Testis (tissue), 2 donors: ENCODE measurements around the gene SLC6A19.

ENCODE experiments used
- POLR2A ChIP-seq: fragments of 450-650 bp; IDR thresholded peaks from one replicate; pipeline ENCODE4 v1.6.1; 2017; ENCODE audit warnings: antibody characterized with exemption, mild to moderate bottlenecking, moderate library complexity
- TF ChIP-seq, protein P1 (sequence below), 3 experiments: fragments of 450-650 bp in 2 of 3; fragments of 200-600 bp in 1 of 3; sonication (generic) in 1 of 3; IDR thresholded peaks; one replicate each; pipeline ENCODE4 v1.5.1; 2016 to 2019; ENCODE audit warnings: antibody characterized with exemption in 3 of 3, mild to moderate bottlenecking in 2 of 3, moderate library complexity in 1 of 3

DNA sequence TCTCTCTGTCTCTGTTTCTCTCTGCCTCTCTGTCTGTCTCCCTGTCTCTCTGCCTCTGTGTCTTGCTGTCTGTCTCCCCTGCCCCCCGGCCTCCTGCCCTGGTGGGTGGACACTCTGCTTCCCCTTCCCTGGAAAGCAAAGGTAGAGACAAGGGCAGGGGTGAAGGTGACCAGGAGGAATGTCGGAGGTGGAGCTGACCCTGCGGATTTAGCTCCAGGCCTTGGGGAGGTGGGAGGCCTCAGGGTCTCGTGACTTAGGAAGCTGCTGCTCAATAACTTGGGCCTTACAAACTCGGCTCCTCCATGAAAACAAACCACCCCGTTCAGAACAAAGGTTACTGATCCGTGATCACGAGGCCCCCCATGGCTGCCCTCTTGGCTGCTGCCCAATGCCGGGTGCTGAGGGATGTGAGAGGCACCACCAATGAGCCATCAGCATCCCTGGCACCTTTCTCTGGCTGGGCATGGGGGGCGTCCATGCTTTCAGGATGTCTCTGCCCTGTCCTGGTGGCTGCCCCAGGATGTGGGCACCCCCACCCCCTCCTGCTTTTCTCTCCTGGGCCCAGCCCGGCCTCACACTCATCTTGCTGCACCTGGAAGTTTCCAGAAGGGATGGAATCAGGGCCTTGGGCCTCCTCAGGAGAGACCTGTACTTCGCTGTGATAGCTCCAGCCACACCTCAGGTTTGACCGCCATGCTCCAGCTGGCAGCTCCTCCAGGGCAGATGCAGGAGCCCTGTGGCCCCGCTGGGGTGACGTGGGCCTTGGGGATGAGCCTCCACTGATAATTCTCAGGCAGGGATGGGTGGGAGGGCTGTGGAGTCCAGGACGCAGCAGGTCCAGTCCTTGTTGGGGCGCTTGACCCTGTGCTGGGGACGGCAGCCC lies 14.8 kb upstream of the SLC6A19 start:
- TF ChIP-seq, protein P1, sequence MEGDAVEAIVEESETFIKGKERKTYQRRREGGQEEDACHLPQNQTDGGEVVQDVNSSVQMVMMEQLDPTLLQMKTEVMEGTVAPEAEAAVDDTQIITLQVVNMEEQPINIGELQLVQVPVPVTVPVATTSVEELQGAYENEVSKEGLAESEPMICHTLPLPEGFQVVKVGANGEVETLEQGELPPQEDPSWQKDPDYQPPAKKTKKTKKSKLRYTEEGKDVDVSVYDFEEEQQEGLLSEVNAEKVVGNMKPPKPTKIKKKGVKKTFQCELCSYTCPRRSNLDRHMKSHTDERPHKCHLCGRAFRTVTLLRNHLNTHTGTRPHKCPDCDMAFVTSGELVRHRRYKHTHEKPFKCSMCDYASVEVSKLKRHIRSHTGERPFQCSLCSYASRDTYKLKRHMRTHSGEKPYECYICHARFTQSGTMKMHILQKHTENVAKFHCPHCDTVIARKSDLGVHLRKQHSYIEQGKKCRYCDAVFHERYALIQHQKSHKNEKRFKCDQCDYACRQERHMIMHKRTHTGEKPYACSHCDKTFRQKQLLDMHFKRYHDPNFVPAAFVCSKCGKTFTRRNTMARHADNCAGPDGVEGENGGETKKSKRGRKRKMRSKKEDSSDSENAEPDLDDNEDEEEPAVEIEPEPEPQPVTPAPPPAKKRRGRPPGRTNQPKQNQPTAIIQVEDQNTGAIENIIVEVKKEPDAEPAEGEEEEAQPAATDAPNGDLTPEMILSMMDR (IDR thresholded peaks at IDR 0.05): no peak
- TF ChIP-seq POLR2A: no peak
